Mononuclear cell (primary cell): ENCODE results near the gene PIK3C2G. TPM values are rescaled to one million over a fixed set of nuclear protein-coding genes. Genes with fewer than 3 reads are reported as not detected.

Source experiments
- H3K27me3 ChIP-seq: 2 replicates; pipeline ENCODE4 v1.6.0; 2011; ENCODE audit warnings: low read length, control low read depth; ENCODE audit not compliant: insufficient read depth
- H3K4me1 ChIP-seq: 2 replicates; pipeline ENCODE4 v1.5.1; 2011; ENCODE audit warnings: mild to moderate bottlenecking, low read length, control low read depth; ENCODE audit not compliant: insufficient read depth
- H3K4me3 ChIP-seq: 2 replicates; pipeline ENCODE4 v1.5.1; 2011; ENCODE audit warnings: mild to moderate bottlenecking, low read length, moderate library complexity
- H3K9me3 ChIP-seq: 2 replicates; pipeline ENCODE4 v1.5.1; 2011; ENCODE audit warnings: low read depth, mild to moderate bottlenecking, control low read depth, low read length
- total RNA-seq: library from RNA; depleted of rRNA; stranded (reverse); fragments of >200 nt; gene quantifications from one replicate; pipeline ENCODE4 v1.2.3, GENCODE V29; 2012

Gene PIK3C2G
- total RNA-seq, 1 donor: not detected

DNA sequence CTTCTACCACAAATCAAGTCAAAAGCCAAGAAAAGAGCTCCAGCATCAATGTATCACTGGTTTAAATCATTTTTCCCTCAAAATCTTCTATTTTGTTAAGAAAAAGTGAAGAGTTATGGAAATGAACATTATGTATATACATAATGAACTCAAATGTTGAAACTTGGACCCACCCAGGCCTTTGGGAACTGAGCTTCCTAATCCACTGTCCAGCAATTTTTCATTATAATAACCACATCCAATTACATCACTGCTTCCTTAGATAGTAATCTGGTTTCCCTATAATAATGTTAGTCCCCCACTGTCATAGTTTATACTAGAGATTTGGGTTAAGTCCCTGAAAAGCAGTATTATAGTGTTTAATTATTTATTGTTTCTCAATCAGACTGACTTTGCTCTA, 170.9 kb downstream of the PIK3C2G start:
- Histone ChIP-seq H3K27me3 (no peaks in the 10 kb centered on the region), H3K9me3 (no peaks in the 10 kb centered on the region), H3K4me3 (no peak overlapping the region), H3K4me1 (no peaks in the 10 kb centered on the region)

DNA sequence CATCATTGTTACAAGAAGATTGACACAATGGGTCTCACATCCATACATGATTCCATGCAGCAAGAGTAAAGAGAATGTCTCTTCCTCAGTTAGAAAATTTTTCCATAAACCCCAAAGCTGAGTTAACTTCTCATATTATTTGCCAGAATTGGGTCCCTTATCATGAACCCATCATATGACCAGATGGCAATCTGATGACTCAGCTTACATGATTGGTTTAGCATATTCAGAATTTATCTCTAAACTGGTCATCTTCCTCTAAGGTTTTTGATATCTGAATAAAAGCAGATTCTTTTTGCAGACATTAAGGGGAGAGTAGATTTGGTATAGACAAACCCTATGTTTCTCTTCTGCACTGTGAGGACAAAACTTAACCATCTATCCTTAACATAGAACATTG, 174.9 kb downstream of the PIK3C2G start:
- no peaks in the 10 kb centered on the region for H3K9me3 ChIP-seq
- no peak overlapping the region for H3K4me3 ChIP-seq
- no peaks in the 10 kb centered on the region for H3K4me1 ChIP-seq
- H3K27me3 ChIP-seq: no peaks in the 10 kb centered on the region

DNA sequence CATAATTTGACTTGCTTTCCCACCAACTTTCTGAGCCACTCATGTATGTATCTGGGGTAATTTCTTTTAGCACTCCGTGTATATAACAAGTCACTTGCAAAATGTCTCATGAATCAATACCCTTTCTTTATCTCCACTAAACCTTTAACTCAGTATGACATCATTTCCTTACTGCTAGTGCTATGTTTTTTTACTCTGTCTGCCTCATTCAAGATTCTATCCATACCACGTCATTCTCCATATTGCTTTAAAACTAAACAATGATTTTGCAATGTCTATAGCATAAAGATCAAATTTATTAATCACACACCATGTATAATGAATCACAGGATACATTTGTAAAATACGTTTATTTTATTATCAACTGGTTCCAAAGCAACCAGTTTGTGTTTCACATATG, 178.2 kb downstream of the PIK3C2G start:
- no peaks in the 10 kb centered on the region for H3K4me1 ChIP-seq
- no peaks in the 10 kb centered on the region for H3K27me3 ChIP-seq
- H3K9me3 ChIP-seq: no peaks in the 10 kb centered on the region
- no peak overlapping the region for H3K4me3 ChIP-seq

DNA sequence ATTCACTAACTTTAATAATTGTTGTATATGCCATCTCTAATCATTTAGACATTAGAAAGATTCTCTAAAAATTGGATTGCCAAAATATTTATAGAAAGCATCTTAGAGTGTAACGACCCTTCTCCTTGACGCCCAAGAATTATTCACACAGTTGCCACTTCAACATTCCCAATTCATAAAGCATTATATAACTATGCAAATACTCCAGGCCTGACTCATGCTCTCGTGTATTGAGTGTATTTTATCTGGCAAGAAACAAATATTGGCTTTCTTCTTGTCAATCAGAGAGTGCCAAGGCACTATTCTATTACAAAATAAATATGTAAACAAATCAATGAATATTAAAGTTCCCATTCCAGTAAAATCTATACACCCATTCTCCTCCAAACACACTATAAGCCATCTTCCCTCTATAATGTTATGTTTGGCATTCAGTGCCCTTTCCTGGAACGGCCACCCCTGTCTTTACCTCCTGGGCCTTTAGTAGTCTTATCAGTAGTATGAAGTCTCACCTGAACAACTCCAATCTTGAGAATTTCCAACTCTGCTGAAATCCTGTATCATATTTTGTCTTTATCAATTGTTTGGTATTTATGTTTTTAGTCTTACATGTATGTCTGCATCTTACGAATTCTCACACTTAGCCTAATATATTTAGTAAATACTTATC, 182.6 kb downstream of the PIK3C2G start:
- H3K27me3 ChIP-seq: no peaks in the 10 kb centered on the region
- no peaks in the 10 kb centered on the region for H3K4me1 ChIP-seq
- no peaks in the 10 kb centered on the region for H3K9me3 ChIP-seq
- no peak overlapping the region for H3K4me3 ChIP-seq

DNA sequence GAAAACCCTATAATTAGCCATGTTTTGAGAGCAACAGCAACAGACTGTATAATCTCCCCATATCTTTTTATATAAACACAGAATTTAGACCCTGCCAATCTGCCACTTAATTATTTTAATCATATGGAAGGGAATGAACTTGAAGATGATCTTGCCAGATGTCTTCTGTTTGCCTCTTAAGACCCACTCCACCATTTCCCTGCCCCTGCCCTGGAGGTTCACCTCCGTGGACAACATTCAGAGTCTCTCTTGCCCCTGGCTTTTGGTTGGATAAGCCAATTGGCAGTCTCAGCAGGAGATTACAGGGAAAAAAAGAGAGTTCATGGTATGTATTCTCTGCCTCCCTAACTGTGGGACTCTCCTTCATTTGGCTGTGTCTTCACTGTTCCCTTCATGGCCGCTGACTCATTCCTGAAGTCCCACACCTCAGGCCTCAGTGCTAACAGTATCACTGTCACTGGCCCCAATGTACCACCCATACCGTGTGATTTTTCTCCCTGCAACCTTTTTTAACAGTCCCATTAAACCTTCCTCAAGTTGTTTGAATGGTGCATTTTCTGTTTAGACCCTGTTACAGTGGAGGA, 184.8 kb downstream of the PIK3C2G start:
- Histone ChIP-seq H3K4me3 (no peak overlapping the region), H3K27me3 (no peaks in the 10 kb centered on the region), H3K4me1 (no peaks in the 10 kb centered on the region), H3K9me3 (no peaks in the 10 kb centered on the region)

DNA sequence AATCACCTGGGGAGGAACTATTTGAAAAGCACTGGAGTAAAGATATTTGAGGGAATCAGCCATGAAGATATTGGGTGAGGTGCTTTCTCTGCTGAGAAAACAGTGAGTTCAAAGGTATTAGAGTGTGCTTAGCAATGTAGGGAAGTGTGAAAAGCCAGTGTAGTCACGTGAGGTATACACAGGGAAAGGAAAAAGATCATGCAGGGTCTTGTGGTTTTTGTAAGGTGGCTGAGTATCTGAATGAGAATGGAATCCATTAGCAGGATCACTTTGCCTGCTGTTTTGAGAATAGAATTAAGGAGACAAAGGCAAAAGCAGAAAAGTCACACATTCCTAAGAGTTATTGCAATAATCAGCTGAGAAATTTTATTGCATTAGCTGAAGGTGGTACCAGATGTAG, 193.0 kb downstream of the PIK3C2G start:
- no peaks in the 10 kb centered on the region for H3K4me1 ChIP-seq
- H3K4me3 ChIP-seq: no peak overlapping the region
- H3K9me3 ChIP-seq: no peaks in the 10 kb centered on the region
- H3K27me3 ChIP-seq: no peaks in the 10 kb centered on the region

DNA sequence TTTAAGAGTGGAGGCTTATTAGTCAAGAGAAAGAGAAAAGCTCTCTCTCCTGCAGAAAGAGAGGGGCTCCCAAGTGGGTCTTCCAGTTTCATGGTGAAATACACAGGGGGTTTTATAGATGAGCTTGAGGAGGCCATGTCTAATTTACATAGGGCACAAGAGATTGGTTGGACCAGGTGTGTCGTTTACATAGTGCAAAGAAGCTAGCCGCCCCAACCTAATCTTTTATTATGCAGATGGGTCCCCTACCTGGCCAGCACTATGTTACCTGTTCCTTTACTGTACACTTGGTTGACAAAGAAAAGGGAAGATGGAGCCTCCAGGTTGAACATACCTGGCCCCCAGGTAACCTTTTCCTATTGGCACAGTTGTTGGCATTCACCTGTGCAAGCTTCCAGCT, 195.0 kb downstream of the PIK3C2G start:
- H3K4me1 ChIP-seq: no peaks in the 10 kb centered on the region
- H3K4me3 ChIP-seq: no peak overlapping the region
- H3K9me3 ChIP-seq: no peaks in the 10 kb centered on the region
- H3K27me3 ChIP-seq: no peaks in the 10 kb centered on the region

DNA sequence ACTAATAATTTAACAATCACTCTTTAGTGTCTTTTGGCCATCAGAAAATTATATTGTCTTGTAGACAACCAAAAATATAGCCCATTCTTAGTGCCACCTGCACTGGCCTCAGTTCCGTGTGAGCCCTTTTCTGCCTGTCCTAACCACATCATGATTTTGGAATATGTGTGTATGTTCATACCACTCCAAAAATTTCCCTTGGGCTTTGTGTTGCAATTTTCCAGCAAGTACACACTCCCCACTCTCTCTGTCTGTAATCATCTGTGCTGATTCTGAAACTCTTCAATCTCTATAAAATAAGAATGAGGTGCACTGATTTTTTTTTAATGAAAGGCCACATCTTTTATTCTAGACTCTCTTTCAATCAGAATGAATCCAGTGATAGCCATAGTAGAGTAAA, 196.0 kb downstream of the PIK3C2G start:
- Histone ChIP-seq H3K9me3 (no peaks in the 10 kb centered on the region), H3K4me3 (no peak overlapping the region), H3K27me3 (no peaks in the 10 kb centered on the region), H3K4me1 (no peaks in the 10 kb centered on the region)

DNA sequence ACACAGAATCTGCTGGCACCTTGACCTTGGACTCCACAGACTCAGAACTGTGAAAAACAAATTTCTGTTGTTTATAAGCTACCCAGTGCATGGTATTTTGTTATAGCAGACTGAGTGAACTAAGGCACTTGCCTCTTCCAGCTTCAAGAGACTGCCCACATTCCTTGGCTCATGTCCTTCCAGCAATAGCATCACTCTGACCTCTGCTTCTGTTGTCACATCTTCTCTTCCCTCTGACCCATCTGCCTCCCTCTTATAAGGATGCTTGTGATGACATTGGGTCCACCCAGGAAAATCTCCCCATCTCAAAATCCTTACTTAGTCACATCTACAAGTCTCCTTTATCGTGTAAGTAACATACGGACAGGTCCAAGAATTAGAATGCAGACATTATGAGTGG, 200.4 kb downstream of the PIK3C2G start:
- Histone ChIP-seq H3K9me3 (no peaks in the 10 kb centered on the region), H3K4me1 (no peaks in the 10 kb centered on the region), H3K27me3 (no peaks in the 10 kb centered on the region), H3K4me3 (no peak overlapping the region)

DNA sequence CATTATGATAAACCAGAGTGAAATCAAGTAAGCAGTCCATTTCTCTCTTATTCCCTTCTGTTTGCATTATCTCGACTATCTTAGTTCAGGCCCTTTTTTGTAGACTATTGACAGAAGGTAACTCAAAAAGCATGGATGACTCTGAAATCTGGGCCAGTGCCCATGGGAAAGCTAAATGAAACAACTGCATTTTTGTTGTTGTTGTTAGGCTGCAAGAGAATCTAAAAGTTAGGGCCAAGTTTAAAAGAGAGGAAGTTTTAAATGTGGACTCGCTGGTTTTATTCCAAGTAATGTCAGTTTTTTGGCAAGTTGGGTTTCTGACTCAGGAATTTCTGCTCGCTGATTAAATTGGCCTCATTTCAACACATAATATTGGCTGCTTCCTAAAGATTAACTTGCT, 201.1 kb downstream of the PIK3C2G start:
- Histone ChIP-seq H3K27me3 (no peaks in the 10 kb centered on the region), H3K9me3 (no peaks in the 10 kb centered on the region), H3K4me3 (no peak overlapping the region), H3K4me1 (no peaks in the 10 kb centered on the region)

DNA sequence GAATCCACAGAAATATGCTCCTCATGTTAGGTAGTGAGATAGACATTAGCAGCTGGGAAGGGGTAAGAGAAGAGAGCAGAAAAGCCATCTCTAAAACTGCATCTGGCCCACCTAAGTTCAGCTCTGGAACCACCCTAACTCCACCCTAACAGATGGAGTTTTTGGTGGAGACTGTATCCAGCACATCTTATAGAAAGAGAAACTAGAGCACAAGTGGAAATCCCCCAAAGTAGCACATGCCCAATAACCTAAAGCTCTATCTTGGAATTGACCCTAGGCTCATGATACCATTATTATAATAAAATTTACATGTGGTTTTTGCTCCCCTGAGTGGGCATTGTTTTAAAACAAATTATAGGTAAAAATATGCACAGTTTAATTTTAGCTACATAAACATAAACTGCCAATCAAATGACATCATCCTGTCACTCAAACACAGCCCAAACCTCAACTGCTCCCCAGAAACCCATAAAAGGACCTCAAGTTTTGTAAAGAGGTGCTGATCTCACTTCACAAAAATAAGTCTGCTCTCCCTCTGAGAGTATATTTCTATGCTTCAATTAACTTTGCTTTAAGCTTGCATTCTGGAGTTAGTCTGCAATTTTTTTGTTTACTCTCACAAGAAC, 206.4 kb downstream of the PIK3C2G start:
- no peaks in the 10 kb centered on the region for H3K9me3 ChIP-seq
- no peak overlapping the region for H3K4me3 ChIP-seq
- H3K27me3 ChIP-seq: no peaks in the 10 kb centered on the region
- H3K4me1 ChIP-seq: no peaks in the 10 kb centered on the region

DNA sequence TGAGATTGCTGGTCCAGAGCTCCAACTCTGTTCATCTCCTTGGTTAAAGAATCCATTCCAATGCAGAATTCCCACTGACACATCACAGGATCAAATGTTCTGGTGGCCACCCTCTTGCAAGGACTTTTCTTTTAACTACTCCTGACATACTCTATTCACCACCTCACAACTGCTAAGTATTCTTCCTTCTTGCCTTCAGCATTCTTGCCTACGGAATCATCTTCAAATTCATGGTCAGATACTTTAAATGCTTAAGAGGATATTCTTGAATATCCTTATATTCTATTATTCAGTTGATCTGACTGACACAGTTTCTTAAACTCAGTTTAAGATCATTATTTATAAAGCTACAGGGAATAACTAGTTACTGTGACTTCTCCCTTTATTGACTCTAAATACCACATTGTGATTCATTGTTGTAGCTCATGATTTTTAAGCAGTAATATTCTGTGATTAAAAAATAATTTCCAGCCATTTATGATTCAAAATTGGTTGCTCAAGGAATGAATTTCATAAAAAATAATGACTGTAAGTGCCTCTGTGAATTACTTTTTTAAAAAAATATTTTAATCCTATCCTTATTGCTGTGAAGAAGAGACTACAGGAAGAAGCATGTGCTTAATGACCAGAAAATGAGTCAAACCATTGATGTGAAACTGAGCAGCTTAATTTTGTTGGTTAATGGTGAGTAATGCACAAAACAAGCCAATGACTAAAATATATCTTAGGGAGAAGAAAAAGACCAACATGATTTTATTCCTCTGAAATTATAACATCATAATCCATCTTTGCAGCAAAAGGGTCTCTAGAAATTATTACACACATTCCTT, 207.1 kb downstream of the PIK3C2G start:
- no peak overlapping the region for H3K4me3 ChIP-seq
- H3K27me3 ChIP-seq: no peaks in the 10 kb centered on the region
- no peaks in the 10 kb centered on the region for H3K9me3 ChIP-seq
- H3K4me1 ChIP-seq: no peaks in the 10 kb centered on the region

DNA sequence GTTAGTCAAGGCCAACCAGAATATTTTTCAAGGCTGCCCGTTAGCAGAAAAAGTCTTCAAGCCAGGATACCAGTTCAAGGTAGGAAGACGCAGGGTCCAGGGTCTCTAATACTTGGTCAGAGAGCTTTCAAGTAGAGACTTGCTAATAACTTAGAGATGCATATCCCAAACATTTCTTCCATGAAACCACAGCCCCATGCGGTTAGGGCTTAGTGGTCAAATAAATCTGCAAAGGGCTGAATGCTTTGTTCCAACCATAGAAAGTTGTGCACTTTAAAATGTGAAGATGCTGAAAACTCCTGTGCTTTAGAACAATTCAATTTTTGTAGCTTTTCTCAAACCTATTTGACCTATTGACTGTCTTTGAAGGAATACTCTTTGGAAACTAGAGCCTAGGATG, 208.9 kb downstream of the PIK3C2G start:
- no peaks in the 10 kb centered on the region for H3K27me3 ChIP-seq

DNA sequence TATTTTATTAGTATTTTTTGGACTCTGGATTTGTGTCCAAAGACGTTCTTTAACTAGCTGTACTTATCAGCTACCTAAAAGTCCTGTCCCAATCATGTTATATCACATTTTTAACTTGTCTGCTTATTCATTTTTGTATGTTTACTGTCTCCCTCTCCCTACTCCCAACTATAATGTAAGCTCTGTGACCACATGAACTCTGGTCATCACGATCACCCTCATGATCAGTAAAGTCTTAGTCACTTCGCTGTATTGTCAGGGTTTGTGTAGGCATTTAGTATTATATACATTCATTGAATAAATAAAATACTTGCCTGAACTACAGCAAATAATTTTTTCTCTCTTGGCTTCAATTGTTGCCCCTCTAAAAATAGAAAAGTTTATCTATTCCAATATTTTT, 211.0 kb downstream of the PIK3C2G start:
- no peak overlapping the region for H3K4me3 ChIP-seq
- H3K9me3 ChIP-seq: no peaks in the 10 kb centered on the region
- H3K27me3 ChIP-seq: no peaks in the 10 kb centered on the region
- no peaks in the 10 kb centered on the region for H3K4me1 ChIP-seq

More for the DNA sequence above, 208.9 kb downstream of the PIK3C2G start:
- Histone ChIP-seq H3K4me1 (no peaks in the 10 kb centered on the region), H3K9me3 (no peaks in the 10 kb centered on the region), H3K4me3 (no peak overlapping the region)

DNA sequence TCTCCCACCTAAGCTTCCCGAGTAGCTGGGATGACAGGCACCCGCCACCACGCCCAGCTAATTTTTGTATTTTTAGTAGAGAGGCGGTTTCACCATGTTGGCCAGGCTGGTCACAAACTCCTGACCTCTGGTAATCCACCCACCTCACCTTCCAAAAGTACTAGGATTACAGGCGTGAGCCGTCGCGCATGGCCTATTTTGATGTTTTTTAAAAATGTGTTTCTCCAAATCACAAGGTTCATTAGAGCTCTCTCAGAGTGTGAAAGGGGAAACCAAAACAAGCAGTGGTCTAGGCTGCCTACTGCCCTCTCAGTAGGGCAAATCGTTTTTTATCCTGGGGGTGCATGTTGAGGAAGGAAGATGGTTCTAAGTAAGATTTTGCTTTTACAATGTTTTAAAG, 211.5 kb downstream of the PIK3C2G start:
- Histone ChIP-seq H3K4me3 (no peak overlapping the region), H3K27me3 (no peaks in the 10 kb centered on the region), H3K4me1 (no peaks in the 10 kb centered on the region), H3K9me3 (no peaks in the 10 kb centered on the region)
